ENCODE results near the gene SV2C. TPM values are rescaled to one million over a fixed set of nuclear protein-coding genes. Genes with fewer than 3 reads are reported as not detected.

SV2C gene
- total RNA-seq, 1 donor from 2014 or later = 0.15 TPM

GRCh38 chr5:76209297-76209696, 126.1 kb downstream of the SV2C start:
- Mint-ChIP-seq H3K27me3 (ENCODE audit: insufficient read depth, low read depth) (no peaks in the 10 kb centered on the region), H3K36me3 (peaks cover 14% of the 10 kb centered on the region), H3K27ac (no peak overlapping the region), H3K4me1 (peaks cover 6% of the 10 kb centered on the region), H3K4me3 (no peak overlapping the region), H3K9me3 (peaks cover 8% of the 10 kb centered on the region)
- no peaks in the 10 kb centered on the region for H3K27me3 ChIP-seq
- no peaks in the 10 kb centered on the region for H3K79me2 ChIP-seq (ENCODE audit: low read depth)
- no peaks in the 10 kb centered on the region for H3K36me3 ChIP-seq
- no peaks in the 10 kb centered on the region for H4K20me1 ChIP-seq (ENCODE audit: low read depth)
- H3K4me3 ChIP-seq = no peak overlapping the region
- no peaks in the 10 kb centered on the region for H3K9me3 ChIP-seq (ENCODE audit: low read depth)
- H3K4me2 ChIP-seq = no peak overlapping the region
- H3K27ac ChIP-seq = no peak overlapping the region
- H3K9ac ChIP-seq = no peak overlapping the region
- H3F3A ChIP-seq (ENCODE audit: low read depth) = no peaks in the 10 kb centered on the region
- no peak overlapping the region for H2AFZ ChIP-seq (replicated peaks)
- no peaks in the 10 kb centered on the region for H3K4me1 ChIP-seq
- TF ChIP-seq, protein P1, sequence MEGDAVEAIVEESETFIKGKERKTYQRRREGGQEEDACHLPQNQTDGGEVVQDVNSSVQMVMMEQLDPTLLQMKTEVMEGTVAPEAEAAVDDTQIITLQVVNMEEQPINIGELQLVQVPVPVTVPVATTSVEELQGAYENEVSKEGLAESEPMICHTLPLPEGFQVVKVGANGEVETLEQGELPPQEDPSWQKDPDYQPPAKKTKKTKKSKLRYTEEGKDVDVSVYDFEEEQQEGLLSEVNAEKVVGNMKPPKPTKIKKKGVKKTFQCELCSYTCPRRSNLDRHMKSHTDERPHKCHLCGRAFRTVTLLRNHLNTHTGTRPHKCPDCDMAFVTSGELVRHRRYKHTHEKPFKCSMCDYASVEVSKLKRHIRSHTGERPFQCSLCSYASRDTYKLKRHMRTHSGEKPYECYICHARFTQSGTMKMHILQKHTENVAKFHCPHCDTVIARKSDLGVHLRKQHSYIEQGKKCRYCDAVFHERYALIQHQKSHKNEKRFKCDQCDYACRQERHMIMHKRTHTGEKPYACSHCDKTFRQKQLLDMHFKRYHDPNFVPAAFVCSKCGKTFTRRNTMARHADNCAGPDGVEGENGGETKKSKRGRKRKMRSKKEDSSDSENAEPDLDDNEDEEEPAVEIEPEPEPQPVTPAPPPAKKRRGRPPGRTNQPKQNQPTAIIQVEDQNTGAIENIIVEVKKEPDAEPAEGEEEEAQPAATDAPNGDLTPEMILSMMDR (IDR thresholded peaks at IDR 0.05) = peak; percentile 47
- TF ChIP-seq EZH2 (IDR thresholded peaks at IDR 0.05) (no peak), EZH2phosphoT487 (IDR thresholded peaks at IDR 0.05) (no peak)
- no peak for DNase-seq (ENCODE audit: low spot score)

- Histone ChIP-seq H3K36me3 (no peaks in the 10 kb centered on the region), H3K79me2 (ENCODE audit: low read depth) (no peaks in the 10 kb centered on the region), H3K4me1 (no peaks in the 10 kb centered on the region), H3K9ac (no peak overlapping the region), H3K4me3 (no peak overlapping the region), H3K27me3 (no peaks in the 10 kb centered on the region), H3K27ac (no peak overlapping the region), H3F3A (ENCODE audit: low read depth) (no peaks in the 10 kb centered on the region), H2AFZ (replicated peaks) (no peak overlapping the region), H3K4me2 (no peak overlapping the region), H3K9me3 (ENCODE audit: low read depth) (no peaks in the 10 kb centered on the region), H4K20me1 (ENCODE audit: low read depth) (no peaks in the 10 kb centered on the region)
- Mint-ChIP-seq H3K27me3 (ENCODE audit: insufficient read depth, low read depth) (no peaks in the 10 kb centered on the region), H3K27ac (no peak overlapping the region), H3K36me3 (peaks cover 14% of the 10 kb centered on the region), H3K4me3 (no peak overlapping the region), H3K9me3 (peaks cover 8% of the 10 kb centered on the region), H3K4me1 (no peaks in the 10 kb centered on the region)
- TF ChIP-seq EZH2phosphoT487 (IDR thresholded peaks at IDR 0.05) (no peak), EZH2 (IDR thresholded peaks at IDR 0.05) (no peak)
- TF ChIP-seq, protein P1 (IDR thresholded peaks at IDR 0.05) = no peak
- no peak for DNase-seq (ENCODE audit: low spot score)
Measured at GRCh38 chr5:76210946-76211345, 127.8 kb downstream of the SV2C start.

- TF ChIP-seq EZH2phosphoT487 (IDR thresholded peaks at IDR 0.05) (no peak), EZH2 (IDR thresholded peaks at IDR 0.05) (no peak)
- TF ChIP-seq, protein P1 (IDR thresholded peaks at IDR 0.05) = no peak
- peaks cover 15% of the 10 kb centered on the region for H3K36me3 Mint-ChIP-seq
Measured at GRCh38 chr5:76213858-76214257, 130.7 kb downstream of the SV2C start.

More at GRCh38 chr5:76213858-76214257, 130.7 kb downstream of the SV2C start:
- Histone ChIP-seq H3K79me2 (ENCODE audit: low read depth) (no peaks in the 10 kb centered on the region), H3K4me1 (peaks cover 11% of the 10 kb centered on the region), H3K27ac (no peak overlapping the region), H3K27me3 (no peaks in the 10 kb centered on the region), H2AFZ (replicated peaks) (no peak overlapping the region), H3K36me3 (no peaks in the 10 kb centered on the region), H3K9me3 (ENCODE audit: low read depth) (no peaks in the 10 kb centered on the region), H3K4me3 (no peak overlapping the region), H4K20me1 (ENCODE audit: low read depth) (no peaks in the 10 kb centered on the region), H3K9ac (no peak overlapping the region), H3K4me2 (no peak overlapping the region), H3F3A (ENCODE audit: low read depth) (no peaks in the 10 kb centered on the region)
- Mint-ChIP-seq H3K4me1 (peaks cover 12% of the 10 kb centered on the region), H3K27ac (no peak overlapping the region), H3K4me3 (no peak overlapping the region), H3K9me3 (peaks cover 8% of the 10 kb centered on the region), H3K27me3 (ENCODE audit: insufficient read depth, low read depth) (peaks cover 2% of the 10 kb centered on the region)
- no peak for DNase-seq (ENCODE audit: low spot score)
